Activated CD8-positive, alpha-beta memory T cell treated with anti-CD3 and anti-CD28 coated beads for 24 hours (primary cell): ENCODE results near the gene TSNAXIP1.
"Not testable (repeated sequence)": the region's sequence is repeated elsewhere in the genome, so short reads cannot be mapped to it uniquely, and the experiment has no call there.

Experiments
- DNase-seq: peaks from one replicate; pipeline ENCODE4 v3.0.0-alpha.2; 2020

Gene TSNAXIP1

DNA sequence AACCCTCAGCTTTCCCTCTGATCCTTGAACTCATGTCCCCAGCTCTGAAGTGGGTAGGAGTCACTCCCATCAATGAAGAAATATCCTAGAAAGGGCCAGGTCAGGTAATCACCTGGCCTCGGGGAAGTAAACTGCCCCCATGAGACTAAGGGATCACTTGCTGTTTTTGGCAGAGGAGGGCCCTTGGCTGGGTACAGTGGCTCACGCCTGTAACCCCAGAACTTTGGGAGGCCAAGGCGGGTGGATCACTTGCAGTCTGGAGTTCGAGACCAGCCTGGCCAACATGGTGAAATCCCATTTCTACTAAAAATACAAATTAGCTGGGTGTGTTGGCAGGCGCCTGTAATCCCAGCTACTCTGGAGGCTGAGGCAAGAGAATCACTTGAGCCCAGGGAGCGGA lies 57.4 kb downstream of the TSNAXIP1 start:
- DNase-seq: not testable (repeated sequence)

DNA sequence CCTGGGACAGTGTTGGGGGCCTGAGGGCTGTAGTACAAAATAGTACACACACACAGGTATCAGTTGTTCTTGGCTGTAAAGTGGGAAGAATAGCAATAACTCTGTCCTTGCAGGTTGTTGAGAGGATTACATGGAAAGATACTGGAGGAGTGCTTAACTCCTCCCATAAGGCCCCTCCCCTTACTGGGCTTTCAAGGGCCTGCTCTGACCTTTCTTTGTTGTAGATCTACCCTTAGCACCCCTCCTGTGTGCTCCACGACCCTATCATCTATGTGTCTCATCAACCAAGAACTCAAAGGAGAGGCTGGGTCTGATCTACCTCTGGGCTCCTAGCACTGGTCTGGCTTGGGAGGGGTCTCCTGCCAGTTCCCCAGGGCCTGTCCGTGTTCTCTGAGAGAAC lies 57.9 kb downstream of the TSNAXIP1 start:
- no peak for DNase-seq

DNA sequence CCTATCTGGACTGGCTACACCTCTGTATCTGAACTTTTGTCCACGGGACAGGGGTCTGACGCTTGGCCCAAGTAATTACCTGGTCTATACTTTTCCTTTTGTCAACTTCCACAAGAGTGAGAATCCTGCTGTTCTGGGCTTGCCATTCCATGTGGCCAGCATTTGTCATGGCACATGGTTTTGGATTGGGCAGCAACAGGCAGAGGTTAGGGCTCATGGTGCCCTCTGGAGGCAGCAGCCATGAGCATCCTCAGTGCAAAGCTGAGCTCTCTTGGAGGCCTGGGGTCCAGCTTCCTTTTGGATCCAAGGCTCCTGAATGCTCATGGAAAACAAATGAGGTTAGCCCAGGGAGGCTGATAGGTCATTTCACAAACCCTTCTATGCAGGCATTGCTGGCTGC lies 58.6 kb downstream of the TSNAXIP1 start:
- no peak for DNase-seq

DNA sequence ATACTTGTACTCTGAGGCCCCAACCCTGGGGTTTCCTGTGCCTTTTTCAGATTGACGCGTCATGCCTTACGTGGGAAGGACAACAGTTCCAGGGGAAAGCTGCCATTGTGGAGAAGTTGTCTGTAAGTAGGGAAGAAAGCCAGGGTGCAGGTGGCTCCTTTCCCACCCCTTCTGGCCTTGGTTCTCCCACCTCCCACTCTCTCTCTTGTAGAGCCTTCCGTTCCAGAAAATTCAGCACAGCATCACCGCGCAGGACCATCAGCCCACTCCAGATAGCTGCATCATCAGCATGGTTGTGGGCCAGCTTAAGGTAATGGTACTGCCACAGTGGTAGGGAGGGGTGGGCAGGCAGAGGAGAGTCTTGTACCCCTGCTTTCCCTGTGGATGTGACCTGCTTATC lies 61.6 kb downstream of the TSNAXIP1 start:
- no peak for DNase-seq

DNA sequence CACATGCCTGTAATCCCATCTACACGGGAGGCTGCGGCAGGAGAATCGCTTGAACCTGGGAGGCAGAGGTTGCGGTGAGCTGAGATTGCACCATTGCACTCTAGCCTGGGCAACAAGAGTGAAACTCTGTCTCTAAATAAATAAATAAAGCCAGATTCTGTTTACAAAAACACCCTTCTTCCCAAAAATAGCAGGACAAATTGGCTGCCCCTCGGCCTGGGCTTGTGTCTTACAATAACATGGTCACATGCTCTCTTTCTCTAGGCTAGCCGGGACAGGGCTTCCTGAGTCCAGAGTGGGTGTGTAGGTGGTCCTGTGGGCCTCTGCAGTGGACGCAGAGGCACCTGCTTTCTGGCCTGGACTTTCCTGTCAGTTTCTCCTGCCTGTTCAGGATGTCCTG lies 63.0 kb downstream of the TSNAXIP1 start:
- DNase-seq: no peak

DNA sequence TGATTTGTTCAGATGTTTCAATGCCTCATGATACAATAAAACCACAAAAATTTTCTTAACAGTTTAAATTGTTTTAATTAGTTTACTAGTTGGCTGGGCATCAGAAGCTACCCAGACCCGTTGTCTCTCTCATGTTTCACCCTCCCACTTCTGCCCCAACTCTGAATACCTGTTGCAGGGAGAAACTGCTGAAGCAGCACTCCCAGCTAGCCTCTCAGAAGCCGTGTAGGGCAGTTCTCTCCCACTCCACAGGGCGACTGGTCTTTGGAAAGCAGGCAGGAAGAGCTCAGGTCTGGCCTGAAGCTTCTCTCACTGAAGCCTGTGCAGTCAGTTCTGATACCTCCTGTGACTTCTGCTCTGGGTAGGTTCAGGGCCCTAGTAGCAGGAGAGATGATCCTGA lies 64.6 kb downstream of the TSNAXIP1 start:
- no peak for DNase-seq

DNA sequence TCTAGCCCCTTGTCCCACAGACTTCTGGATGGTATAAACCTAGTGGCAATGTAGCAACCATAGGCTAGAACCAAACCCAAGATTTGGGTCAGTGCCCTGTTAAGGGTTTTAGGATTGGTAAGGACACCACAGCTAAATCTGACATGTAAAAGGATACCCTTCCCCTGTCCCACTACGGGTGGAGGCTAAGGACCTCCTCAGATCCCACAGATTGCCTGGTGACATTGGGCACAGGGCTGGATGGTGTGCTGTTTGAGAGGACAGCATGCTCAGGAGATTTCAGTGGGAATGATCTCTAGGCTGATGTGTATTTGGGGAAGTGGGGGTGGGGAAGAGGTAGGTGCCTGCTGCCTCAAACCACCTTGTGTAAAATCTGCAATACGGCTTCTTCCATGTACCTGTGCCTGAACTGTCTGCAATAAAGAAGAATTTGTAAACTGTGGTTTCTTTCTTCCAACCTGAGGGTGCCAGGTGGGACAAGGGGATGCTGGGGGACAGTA lies 65.5 kb downstream of the TSNAXIP1 start:
- DNase-seq: no peak

DNA sequence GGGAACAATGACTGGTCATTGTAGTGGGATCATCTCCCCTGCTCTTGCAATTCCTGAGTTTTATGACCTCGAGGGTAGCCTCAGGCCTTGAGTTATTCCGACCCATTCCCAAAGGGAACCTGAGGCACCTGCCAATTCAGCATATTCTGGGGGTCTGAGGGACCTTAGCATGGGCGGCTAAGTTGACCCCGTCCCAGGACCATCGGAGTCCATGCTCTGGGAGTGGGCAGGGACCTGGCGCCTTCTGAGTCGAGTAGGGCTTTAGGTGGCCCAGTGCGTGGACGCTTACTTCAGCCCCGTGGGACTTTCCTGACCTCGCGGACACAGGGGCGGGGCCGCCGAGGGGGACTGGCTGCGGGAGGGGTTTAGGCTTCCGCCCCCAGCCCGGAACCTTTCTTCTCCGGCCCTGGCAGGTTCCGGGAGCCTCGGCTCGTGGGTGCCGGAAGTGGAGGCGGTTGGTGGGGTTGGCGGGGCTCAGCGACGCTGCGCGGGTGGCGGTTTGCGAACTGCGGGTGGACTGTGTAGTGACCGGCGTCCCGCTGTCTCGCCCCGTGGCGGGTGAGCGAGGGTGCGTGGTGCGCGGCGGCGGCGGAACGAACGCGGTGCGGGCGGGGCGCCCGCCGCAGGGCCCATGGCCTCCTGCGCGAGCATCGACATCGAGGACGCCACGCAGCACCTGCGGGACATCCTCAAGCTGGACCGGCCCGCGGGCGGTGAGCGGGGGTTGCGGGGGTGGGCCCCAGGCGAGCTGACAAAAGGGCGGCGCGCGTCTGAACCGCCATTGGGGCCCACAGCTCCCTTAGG lies 66.1 kb downstream of the TSNAXIP1 start, which contains the start of gene EDC4:
EDC4 (plus strand) TSS at position 422 of the 804 bp plus-strand sequence; CDS start at position 632, 210 bp downstream.
- DNase-seq: peak; percentile 98

DNA sequence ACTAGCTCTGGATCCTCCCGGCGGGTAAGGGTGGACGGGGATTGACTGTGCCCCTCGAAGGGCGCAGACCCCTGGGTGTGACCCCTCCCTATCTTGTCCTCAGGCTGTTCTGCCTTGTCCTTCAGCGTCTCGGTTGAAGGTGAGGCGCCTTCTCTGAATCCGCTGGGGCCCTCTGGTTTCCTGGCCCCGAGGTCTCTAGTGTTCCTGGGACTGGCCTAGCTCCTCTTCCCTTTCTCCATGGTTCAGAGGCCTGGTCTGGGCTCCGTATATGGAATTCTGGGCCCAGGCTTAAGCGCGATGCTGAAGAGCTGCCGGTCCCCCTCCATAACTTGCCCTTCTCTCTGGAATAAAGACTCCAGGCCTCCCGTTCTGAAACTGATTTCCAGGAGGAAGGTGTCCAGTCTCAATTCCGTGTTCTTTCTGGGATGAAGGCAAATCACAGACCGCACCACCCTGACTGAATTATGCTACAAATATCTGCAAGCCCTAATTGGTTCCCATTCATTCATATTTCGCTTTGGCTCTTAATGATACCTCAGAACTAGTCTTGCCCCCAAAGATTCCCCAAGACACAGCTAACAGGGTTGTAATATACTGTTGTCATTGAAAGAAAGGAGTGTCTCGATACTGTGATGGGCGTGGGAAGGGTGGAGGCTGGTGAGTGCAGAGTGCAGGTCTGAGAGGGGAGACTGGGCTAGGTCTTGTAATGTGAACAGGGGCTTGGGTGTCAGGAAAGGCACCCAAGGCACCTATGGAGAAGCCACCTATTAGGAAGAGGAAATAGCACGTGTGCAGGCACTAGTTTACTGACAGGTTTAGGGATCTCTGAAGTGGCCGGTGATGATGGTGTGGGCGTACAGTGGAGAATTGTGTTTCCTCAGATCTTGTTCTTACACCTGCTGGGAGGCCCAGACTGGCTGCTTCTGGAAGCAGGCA lies 67.0 kb downstream of the TSNAXIP1 start:
- DNase-seq: no peak

DNA sequence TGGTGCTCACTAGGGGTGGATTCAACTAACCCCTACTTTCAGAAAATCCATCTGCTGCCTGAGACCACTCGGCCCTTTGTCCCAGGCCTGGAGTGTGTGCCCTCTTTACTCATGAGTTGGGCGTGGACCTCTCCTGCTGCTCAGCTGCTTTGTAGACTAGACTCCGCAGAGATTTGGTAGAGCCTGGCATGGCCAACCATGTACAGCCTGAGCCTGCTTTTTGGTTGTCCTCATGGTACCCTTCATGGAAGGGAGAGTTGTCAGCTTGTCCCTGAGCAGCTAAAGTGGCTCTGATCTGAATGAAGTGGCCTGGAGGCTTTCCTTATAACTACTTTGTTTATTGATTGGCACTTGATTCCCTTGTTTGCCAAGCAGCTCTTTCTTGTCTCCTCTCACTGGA lies 67.7 kb downstream of the TSNAXIP1 start:
- DNase-seq: no peak

DNA sequence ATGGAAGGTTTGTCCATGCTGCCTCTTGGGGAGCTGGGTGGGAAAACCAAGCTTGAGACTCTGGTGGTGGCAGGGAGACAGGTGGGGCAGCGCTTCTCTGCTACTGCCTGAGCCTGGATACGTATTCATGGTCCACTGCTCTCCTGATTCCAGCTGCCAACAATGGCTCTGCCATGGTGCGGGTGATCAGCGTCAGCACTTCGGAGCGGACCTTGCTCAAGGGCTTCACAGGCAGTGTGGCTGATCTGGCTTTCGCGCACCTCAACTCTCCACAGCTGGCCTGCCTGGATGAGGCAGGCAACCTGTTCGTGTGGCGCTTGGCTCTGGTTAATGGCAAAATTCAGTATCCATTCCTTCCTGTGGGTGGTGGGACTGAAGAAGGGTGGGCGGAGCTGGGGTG lies 70.4 kb downstream of the TSNAXIP1 start:
- DNase-seq: no peak
